ENCODE data around the gene PLPP2.

Gene PLPP2

GRCh38 chr19:315811-316210 lies 24.6 kb upstream of the PLPP2 start:
- no peak for DNase-seq (ENCODE audit: low spot score)

DNA sequence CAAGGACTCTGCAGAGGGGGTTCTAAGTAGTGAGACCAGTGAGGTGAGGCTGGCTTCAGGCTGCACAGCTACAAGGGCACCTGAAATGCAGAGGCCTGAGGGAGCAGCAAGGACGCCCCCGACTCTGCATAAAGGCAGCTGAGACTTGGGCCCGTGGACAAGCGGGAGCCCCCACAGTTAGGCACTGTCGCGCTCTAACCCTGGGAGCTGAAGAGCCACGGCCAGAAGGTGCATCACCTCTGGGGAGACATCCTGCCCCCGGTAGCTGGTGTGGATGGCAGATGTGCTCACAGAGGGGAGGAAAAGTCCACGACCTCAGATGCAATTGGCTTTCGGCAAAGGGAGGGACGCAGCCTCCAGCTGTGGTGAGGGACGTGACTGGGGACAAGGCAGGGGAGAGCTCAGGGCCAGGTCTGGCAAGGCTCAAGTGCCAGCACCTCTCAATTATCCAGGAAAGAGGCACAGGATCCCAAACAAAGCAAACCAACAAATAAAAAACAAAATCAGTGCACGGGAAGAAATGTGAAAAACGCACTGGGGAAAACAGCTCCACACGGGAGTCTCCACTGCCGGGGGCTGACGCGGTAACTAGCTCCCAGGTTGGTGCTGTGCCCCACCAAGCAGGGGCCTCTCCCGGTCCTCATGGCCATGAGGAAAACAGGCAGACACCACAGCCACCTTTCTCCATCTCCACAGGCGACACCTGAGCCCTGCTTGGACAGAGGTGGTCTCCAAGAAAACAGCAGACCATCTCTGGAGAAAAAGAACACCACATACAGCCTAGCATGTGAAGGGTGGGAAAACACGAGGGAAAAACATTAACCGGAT lies 23.0 kb upstream of the PLPP2 start:
- no peak for DNase-seq (ENCODE audit: low spot score)

- DNase-seq (ENCODE audit: low spot score) = no peak
Observed at GRCh38 chr19:313169-313987, 22.2 kb upstream of the PLPP2 start.

DNA sequence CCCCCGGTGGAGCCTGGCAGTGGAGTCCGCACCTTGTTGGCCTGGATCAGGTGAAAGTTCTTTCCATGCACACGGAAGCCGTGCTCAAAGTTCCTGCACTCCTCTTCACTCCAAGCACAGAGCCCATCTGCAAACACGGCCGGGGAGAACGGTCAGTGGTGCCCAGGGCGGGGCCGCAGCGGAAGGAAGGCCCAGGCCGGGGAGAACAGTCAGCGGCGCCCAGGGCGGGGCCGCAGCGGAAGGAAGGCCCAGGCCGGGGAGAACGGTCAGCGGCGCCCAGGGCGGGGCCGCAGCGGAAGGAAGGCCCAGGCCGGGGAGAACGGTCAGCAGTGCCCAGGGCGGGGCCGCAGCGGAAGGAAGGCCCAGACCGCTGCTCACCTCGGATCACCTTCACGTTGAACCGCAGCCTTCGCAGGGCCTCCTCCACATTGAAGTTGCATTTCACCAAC lies 20.6 kb upstream of the PLPP2 start:
- no peak for DNase-seq (ENCODE audit: low spot score)

DNA sequence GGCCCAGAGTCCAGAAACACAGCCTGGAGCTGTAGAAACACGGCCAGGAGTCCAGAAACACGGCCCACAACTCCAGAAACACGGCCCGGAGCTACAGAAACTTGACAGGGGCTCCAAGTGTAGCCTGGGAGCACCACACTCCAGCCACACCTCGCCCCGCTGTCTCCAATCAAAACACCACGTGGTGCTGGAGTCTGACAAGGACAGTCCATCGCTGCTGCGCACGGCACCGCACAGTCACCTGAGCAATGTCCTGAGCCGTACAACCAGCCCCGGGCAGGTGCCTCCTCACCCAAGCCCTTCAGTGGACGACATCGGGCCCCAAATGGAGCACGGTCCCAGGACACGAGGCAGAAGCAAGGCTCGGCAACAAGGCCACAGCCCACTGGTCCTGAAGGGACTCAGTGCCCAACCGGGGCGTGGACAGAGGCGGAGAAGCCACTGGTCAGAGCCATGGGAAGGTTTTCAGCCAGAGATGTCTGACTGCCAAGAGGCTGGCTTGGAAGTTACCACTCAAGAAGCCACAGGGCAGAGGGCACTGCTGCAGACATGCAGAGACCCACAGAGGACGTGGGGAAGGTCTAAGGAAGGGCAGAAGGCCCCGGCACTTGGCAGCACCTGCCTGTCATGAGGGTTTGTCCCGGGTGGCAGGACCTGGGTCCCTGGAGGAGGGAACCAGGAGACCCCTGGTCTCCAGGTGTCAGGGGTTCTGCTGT lies 19.7 kb upstream of the PLPP2 start:
- no peak for DNase-seq (ENCODE audit: low spot score)

DNA sequence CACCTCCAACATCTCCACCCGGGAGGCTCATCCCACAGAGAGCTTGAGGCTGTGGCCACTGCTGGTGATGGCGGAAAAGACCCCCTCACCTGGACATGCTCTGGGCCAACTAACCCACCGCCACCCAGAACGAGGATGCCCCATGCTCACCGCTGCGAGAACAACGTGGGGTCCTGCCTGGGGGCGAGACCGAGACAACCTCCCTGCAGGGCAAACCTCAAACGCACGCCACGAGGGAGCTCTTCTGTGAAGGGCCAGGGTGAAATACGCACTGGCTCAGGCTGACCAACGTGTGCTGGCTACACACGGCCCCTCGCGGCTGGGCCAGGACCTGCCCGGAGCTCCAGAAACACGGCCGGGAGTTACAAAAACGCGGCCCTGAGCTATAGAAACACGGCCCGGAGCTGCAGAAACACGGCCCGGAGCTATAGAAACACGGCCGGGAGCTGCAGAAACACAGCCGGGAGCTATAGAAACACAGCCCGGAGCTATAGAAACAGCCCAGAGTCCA lies 19.0 kb upstream of the PLPP2 start:
- no peak for DNase-seq (ENCODE audit: low spot score)

- no peak for DNase-seq (ENCODE audit: low spot score)
Observed at GRCh38 chr19:309206-309565, 18.0 kb upstream of the PLPP2 start.

- DNase-seq (ENCODE audit: low spot score) = no peak
Observed at GRCh38 chr19:308471-309205, 17.4 kb upstream of the PLPP2 start.

- DNase-seq (ENCODE audit: low spot score) = no peak
Observed at GRCh38 chr19:307793-308420, 16.7 kb upstream of the PLPP2 start.

DNA sequence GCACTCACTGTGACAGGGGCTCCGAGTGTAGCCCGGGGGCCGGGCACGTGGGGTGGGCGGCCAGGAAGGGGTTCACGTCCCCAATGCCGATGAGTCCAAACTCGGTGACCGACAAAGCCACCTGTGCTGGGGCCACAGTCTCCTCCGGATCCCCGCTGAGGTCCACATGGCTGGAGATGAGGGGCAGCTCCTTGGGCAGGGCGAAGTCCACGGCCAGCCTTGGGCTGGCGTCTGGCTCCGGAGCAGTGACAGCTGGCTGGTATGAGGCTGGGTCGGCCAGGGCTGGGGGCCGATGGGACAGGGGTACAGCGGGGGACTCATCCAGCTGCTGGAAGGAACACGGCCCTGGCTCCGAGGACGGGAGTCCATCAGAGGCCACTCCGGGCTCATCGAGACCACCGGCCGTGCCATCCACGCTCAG lies 15.9 kb upstream of the PLPP2 start:
- DNase-seq (ENCODE audit: low spot score) = no peak

GRCh38 chr19:306151-306900 lies 15.1 kb upstream of the PLPP2 start:
- no peak for DNase-seq (ENCODE audit: low spot score)

DNA sequence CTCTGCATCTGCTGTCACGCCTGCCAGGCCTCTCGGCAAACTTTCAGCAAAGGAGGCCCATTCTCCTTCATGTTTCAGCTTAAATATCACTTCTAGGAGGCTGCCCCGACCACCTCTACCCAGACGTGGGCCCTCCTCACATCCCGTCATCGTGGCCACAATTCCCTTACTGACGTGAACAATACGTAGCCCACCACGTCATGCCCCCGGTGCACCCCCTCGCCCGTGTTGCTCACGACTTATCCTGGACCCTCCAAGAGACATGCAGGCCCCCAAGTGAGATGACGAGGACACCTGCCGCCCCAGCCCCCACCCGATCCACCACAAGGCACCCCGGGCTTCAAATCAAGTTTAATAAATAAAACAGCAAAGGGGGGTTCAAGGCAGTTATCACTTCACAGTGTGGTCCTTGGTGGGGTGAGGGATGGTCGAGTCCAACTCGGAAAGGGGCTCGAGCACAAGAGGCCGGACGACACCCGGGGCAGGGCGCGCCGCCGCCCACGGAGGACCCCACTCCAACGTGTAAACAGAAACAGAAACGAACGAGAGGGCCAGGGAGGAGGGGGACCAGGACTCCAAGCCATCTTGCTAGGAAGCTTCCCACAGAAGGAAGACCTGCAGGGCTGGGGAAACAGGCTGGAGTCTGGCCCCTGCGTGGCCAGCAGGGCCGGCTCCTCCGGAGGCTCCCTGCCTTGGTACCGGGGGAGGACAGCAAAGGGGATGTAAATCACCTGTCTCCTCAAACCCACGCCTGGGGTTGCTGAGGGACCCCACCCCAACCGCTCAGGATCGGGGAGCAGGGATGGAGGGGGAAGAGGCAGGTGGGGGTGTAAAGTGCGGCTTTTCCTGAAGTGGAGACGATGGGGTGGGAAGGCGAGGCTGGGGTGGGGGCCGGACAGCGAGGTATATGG lies 14.3 kb upstream of the PLPP2 start:
- DNase-seq (ENCODE audit: low spot score) = no peak

- no peak for DNase-seq (ENCODE audit: low spot score)
Observed at GRCh38 chr19:296476-297225, 5.4 kb upstream of the PLPP2 start.

- DNase-seq (ENCODE audit: low spot score) = no peak
Observed at GRCh38 chr19:295687-296370, 4.6 kb upstream of the PLPP2 start.

GRCh38 chr19:294946-295686 lies 3.9 kb upstream of the PLPP2 start:
- DNase-seq (ENCODE audit: low spot score) = no peak

DNA sequence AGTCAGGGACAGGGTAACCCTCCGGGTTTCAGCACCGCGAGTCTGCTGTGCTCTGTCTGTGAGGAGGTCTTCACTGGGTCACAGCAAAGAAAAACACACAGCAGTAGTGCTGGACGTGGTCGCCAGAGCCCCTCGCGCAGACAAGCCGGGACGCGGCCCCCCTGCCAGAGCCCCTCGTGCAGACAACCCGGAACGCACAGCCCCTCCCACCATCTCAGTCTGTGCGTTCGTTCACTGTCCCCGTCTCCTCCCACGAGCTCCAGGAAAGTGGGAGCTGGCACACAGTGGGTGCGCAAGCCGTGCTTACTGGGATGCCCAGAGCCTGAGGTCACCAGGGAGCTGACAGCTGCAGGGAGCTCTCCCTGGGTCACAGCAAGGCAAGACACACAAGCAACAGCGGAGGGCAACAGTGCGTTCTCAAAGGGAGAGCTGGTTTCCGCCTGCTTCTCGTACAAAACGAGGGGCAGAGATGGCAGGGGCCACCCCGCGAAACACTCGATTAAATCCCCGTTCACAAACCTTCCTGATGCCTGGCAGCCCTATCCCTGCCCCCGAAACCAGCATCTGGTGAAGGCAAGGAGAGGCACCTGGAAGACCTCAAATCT lies 3.2 kb upstream of the PLPP2 start:
- no peak for DNase-seq (ENCODE audit: low spot score)

All from left forelimb (tissue), 1 donor.